GM19240 (cell line): Measurements from ENCODE around the gene SLC4A7.
"Not testable (repeated sequence)": the region's sequence is repeated elsewhere in the genome, so short reads cannot be mapped to it uniquely, and the experiment has no call there.

Experiments
- DNase-seq: peaks from one replicate; pipeline ENCODE4 v3.0.0; 2011; ENCODE audit warnings: low spot score; ENCODE audit not compliant: insufficient read length

SLC4A7 gene

DNA sequence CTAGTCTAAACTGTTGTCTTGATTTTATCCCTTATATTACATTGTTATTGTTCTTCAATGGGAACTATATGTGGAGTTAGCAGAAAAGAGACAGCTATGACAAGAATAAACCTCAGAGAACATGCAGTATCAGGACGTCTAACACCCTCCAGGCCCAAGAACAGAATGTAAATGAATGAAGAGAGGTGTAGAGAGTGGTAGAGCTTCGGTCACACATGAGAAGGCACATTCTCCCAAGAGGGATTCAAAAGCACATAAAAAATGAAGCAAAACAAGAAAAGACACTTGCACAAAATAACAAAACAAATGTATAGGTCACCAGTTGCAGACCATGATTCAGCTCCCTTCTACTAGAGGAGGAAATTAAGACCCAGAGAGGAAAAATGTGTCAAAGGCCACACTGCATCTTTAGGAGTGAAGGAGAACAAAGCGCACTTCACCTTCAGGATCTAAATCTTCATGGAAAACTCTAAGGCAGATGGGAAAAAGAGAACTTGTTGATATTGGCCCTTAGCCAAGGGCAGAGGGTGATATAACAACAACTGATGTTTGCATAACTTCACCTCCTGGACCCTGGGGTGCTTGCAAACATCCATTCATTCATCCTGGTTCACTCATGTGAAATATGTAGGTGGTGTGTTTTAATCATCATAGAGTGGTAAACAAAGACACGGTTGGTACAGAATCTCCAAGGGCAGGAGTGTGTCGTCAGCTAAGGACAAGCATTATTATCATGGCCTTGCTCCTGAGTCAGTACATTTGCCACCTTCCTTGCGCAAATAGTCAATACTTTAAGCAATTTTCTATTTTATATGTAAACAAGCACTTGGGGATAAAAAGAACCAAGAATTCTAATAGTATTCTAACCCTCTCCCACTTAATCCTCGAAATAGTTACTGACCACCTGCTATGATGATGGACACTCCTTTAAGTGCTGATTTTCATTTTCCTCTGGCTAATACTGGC is 123.8 kb downstream of the SLC4A7 start:
- no peak for DNase-seq

DNA sequence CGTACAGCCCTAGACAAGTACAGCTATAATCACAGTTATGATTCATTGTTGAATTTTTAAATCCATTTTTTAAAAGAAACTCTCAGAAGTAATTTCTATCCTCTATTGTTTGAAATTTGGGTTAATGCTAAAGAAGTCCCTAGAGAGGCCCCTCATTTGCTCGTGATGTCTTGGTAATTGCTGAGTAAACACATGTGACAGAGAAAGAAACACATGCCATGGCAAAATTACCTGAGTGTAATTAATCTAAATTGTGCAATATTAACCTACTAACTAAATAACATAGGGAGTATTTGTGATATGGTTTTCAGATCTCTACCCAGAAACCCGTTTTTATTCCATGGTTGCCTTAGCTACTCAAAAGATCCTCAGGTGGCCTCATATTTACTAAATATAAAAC is 125.8 kb downstream of the SLC4A7 start:
- no peak for DNase-seq

DNA sequence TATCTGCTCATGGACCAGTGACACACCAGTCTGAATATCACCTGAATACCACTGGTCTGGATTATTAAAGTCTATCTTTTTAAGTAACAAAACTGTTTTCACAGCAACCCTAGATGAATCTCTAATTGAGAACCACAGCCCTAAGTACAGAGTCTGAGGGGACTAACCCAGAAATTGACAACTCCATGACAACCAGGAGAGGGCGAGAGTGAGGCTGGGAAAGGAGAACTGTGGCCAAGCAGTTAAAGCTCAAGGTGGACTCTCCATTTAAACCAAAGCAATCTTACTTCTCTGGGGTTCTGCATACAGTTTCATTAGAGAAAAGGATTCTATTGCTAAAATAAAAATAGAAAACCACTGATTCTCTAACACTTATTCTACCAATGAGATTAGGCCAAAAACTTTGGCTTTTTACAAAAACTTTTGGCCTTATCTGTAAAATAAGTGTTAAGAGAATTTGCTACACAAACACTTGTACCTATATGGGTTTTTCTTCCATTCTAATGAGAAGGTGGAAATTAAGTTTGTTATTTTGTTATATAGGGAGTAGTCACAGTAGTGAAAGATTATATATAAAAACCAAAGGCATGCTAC is 126.4 kb downstream of the SLC4A7 start:
- peak; percentile 31 for DNase-seq

DNA sequence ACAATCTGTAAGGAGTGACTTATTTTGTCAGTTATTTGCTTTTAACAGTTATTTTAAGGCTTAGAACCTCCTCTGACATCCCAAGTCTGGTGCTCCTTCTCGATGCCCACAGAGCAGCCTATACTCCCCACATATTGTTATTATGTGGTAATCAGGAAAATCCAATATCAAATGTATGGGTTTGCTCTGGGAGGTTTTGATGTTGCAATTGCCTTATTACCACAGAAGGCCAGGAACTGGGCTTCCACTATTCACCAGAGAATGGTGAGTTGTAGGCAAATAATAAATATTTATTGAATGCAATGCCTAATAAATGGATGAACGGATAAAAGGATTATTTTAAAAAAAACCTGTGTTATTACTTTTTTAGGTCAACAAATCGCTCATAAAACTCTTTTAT is 127.2 kb downstream of the SLC4A7 start:
- DNase-seq, result no peak

DNA sequence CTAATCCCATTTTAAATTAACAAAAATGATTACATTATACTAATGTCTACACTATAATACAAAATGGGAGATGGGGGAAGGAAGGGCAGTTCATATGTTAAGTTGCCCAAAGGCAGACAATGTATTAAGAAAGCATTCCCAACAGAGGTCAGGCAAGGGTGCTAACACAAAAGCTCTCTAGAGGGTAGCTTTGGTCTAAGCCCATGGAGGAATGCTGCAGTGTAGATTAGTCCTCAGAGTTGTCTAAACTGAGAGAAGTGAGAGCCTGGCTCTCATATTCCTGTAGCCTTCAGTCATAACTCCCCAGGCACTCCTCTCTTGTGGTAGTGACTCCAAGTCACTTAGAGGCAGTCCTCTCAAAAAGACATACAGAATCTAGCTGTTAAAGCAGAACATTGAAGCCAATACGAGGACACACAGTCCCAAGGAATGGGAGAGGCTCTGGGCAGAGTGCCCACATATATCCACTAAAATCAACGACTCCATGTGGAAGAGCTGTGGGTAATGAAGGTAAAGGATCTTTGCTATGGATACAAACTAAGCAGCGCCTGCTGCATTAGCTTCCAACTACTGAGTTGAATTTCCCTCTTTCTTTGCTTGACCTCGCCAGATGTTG is 129.5 kb downstream of the SLC4A7 start:
- no peak for DNase-seq

DNA sequence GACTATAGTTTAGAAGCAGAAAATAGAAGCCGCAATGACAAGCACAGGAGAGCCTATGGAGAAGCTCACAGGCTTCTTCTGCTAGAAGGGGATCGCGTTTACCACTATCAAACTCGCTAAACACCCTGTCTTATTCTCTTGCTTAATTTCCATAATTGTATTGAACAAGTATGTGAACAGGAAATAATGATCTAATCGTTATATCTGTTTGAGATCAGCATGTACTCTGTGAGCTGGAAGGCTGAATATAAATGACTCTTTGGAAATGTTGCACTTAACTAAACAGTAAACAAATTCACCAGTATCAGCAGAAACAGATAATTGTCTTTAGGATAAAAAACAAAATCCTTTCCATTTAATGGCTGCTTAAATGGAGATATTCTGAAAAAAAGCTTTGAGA is 130.0 kb downstream of the SLC4A7 start:
- DNase-seq, result no peak

DNA sequence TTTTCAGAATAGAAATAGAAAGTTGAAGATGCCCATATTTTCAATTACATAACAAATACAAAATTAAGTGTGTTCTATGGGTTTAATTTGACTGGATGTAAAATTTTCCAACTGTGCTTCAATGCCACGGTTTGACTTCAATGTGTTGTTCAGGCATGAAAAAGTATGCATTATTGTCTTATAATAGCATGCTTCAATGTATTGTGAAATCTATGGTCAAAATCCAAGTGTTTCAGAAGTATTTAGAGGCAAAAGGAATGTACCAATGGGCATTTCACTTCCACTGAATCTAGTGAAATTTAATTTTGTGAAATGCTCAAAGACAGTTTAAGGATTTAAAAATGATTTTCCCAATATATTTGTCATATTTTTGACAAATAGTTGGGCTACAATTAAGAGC is 131.0 kb downstream of the SLC4A7 start:
- DNase-seq, result no peak

DNA sequence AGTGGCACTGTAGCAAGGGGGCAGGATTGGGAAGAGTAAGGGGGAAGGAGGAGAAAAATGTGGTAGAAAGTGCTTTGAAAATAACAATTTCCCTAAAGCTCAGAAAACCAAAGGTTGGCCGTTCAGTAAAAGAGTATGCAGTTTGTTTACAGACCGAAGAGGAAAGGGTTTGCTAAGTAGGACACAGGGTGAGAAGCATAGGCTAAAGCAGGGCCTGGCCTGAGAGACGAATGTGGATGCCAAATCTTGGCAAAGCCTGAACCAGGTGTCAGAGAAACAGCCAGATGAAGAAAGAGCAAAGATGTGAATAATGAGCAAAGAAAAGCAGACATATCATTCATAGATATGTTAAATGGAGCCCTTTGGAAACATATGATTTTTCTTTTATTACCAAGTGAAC is 132.1 kb downstream of the SLC4A7 start:
- DNase-seq, result no peak

DNA sequence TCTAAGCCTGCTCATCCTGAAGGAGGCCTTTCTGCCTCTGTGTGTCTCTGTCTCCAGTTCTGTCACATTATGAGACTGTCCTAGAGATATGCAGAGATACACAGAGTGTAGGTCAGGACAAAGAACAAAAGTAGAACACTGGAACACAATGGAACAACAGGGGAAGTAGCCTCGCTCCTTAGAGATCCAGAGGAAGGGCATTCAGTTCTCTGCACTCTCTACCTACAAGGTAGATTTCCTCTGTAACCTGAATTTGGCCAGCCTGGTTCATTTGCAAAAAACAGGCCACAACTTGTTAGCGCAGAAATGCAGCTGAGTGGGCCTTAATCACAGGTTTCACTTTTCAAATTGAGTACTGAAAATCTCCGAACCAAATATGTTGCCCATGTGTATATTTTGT is 134.4 kb downstream of the SLC4A7 start:
- no peak for DNase-seq

DNA sequence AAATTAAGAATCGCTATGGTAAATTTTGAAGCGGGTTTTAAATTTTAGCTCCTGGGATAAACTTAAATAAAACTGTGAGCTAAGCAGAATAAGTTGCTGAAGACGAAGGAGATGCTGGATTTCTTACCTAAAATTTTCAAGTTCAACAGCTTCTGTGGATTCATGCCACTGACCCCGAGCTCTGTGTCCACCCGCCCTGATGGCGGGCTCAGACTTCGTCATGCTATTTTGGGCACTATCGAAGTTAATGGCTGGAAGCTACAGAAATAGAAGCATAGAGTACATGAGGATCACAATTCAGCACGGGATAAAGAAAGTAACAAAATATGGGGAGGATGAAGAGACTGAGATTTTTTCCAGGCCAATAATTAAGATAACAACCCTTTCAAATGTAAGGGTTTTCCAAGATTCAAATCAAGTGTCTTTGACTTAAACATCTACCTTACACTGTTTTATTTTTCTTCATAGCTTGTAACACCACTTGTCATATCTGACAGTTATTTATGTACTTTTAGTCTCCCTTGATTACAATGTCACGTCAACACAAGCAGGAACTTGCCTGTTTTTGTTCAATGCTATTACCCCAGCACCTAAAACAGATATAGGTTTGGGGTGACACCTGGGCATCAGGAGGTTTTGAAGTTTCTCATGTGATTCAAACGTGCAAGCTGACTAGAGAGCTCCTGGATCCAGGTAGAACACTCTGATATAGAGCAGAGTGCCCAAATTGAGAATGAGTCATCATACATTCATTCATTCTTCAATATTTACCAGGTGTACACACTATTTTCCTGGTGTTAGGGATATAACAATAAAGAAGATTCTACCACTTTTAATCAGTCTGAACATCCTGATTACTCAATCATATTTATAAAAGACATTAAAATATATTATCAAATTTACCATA is 138.0 kb downstream of the SLC4A7 start:
- no peak for DNase-seq

DNA sequence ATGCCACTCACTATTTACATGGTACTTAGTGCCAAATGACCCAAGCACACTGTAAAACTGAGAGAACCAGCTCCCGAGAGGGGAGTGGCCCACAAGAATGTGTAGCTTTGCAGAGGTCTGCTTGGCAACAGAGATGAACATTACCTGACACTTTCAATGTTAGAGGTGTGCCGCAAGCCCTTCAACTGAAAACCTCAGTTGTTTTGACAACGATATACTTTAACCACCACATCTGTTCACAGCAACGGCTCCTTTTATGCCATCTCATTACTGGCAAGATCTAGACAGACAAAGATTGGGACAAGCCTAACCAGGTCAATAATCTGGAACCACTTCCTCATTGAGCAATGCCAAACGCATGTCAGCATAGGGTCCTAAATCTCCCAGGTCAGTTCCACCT is 138.7 kb downstream of the SLC4A7 start:
- DNase-seq, result no peak

DNA sequence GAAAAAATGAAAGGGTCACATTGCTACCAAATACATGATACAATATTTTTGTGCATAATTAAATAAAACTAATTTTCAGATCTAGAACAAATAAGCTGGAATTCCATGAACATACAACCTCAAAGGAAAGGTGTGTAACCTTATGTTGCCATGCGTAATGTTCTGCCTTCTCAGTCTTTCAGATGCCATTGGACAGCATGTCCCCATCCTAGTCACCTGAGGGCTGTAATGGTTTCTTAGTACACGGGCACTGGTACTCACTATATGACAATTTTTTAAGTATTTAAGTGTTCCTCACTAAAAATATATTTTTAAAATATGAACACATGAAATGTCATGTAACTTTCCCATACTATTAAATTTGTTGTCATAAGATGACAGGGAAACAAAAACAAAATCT is 139.1 kb downstream of the SLC4A7 start:
- no peak for DNase-seq

DNA sequence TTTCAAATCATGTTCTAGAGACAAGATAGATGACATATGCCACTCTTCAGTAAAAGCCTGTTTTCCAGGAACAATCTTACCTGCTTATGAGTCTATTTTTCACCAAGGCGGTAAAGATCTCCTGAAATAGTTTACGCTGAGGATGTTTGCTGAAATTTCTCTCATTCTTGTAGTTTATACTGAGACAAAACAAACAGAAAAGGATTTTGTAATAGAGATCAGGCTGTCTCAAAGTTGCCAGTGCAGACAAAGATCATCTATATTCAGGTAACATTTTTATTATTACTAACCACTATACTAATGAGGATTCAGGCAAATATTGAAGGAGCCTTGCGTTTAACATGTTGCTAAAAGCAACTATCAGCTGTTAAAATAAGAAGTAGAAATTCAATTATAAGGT is 140.0 kb downstream of the SLC4A7 start:
- no peak for DNase-seq

DNA sequence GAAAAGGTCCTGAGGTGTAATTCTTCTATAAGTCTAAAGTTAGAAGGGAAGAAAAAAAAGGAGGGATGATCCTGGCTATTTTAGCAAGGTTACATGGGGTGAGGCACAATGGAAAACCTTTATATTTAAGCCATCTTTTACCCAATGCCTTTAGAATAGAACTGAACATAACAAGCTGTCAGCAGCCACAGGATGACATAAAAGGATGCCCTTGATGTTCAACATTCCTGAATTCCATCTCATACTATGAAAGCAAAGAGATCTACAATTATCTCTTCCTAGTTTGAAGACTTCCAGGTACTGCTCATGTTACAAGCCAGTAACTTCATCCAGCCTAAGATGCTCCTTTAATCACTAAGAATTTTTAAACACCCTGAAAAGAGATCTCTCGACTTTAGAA is 141.9 kb downstream of the SLC4A7 start:
- DNase-seq, result no peak

DNA sequence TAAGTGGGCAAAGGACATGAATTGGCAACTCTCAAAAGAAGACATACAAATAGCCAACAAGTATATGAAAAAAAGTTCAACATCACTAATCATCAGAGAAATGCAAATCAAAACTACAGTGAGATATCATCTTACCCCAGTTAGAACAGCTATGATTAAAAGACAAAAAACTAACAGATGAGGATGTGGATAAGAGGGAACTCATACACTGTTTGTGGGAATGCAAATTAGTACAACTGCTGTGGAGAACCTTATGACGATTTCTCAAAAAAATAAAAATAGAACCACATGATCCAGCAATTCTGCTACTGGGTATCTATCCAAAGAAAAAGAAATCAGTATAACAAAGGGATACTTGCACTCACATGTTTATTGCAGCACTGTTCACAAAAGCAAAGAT is 143.7 kb downstream of the SLC4A7 start:
- no peak for DNase-seq

DNA sequence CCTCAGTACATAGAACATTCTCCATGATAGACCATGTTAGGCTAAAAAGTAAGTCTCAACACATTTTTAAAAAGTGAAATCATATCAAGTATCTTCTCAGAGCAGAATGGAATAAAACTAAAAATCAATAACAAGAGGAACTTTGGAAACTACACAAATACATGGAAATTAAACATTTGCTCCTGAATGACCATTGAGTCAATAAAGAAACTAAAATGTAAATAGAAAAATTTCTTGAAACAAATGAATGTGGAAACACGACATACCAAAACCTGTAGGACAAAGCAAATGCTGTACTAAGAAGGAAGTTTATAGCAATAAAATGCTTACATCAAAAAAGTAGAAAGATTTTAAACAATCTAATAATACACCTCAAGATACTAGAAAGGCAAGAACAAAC is 148.6 kb downstream of the SLC4A7 start:
- DNase-seq, result no peak

DNA sequence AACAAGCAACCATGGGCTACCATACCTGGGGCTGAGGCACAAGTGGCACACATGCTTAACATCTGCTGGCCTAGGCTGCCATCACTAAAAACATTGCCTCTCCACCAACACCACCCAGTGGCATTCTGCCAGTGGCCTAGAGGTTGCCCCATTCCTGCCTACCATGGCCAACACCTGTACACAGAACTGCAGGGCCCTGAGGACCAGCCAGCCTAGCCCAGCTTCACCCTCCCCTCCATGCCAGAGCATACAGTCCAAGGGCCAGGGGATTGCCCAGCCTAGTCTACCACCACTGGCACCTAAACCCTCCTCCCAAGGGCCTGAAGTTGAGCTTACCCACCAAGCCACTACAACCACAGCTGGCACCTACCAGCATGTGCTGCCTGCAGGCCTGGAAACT is 150.3 kb downstream of the SLC4A7 start:
- DNase-seq, result no peak

DNA sequence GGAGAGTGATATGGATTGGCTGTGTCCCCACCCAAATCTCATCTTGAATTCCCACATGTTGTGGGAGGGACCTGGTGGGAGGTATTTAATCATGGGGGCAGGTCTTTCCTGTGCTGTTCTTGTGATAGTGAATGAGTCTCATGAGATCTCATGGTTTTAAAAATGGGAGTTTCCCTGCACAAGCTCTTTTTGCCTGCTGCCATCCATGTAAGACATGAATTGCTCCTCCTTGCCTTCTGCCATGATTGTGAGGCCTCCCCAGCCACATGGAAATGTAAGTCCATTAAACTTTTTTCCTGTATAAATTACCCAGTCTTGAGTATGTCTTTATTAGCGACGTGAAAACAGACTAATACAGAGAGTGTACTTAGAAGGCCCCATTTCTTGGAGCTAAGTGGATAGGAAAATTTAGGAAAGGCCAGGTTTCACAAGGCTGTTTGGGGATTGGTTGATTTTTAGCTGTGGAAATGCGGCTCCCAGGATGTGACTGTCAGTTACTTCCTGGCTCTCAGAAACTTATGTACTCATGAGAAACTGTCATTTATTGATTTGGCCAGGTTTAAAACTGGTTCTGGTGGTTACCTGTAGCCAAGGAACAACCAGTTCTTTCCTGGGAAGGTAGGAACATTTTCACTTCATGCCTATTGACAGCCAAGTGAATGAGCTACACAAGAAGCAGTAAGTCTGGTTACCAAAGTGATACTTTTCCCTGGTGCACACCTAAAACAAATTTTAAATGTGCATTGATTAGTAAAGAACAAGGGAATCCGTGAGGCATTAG is 155.0 kb downstream of the SLC4A7 start:
- DNase-seq, result not testable (repeated sequence)

DNA sequence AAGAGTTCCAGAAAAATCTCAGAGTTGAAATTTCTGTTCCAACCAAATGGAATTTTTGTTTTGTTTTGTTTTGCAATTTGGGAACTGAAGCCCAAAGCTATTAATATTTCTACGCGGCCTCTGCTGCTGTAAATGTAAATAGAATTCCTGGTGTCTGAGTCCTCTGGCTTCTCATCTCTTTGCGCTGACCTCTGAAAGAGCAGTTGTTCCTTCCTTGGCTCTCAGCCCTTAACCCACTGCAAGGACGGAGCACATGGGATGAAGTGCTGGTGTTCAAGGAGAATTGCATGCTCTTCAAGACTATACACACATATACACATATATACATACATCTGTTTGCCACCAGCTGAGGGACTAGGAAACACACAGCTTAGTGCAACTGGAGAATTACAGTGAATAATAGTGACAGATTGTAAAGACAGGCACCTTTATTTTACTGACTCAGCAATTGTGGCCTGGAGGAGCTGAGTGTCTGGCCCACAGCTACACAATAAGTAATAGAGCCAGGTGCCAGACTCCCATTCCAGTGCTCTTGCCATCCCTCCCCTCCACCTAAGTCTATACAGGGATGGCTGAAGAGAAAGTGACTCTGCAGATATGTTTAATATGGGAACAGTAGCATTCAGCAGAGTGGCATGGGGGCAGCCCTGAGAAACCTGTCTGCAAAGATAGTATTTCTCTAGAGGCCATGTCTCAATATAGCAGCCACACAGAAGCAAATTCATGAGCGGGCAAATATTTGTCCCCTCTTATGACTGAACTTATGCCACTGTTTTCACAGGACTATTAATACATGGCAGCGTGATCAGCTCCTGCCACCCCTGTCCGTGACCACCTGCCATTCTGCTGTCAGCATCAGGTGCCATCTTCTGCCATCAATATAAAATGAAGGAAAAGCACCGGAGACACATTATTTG is 157.3 kb downstream of the SLC4A7 start:
- DNase-seq, result no peak

DNA sequence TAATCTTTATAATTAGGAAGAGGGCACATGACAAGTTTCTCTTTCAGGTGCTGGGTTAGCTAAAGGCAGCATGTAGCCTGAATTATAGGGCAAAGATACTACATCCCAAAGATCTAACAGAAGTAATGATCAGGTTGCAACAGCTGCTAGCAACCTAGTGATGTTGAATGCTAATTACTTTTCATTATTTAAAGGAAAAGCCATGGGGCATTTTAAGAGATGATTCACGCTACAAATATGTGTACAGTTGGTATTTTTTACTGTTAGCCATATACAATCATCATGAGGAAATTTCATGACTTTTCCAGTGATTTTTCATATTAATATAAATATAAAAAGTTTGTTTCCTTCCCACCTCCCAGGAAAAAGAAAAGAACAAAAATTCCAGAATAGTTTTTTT is 158.0 kb downstream of the SLC4A7 start:
- DNase-seq, result no peak
